Mammary epithelial cell (primary cell): ENCODE measurements around the gene SYNRG.

Source experiments
- CTCF ChIP-seq, 2 donors: IDR thresholded peaks in 1 of 2; conservative IDR thresholded peaks in 1 of 2; 2 replicates each; pipeline ENCODE4 v1.5.1; 2011 to 2012; ENCODE audit warnings: inconsistent platforms in 2 of 2, low read length in 2 of 2, mild to moderate bottlenecking in 2 of 2, control low read depth in 1 of 2, low read depth in 1 of 2; ENCODE audit not compliant: insufficient read depth in 1 of 2; ENCODE audit errors: extremely low read depth in 1 of 2
- EZH2 ChIP-seq: IDR thresholded peaks from 2 replicates; pipeline ENCODE4 v1.6.1; 2012; ENCODE audit warnings: low read length, inconsistent platforms, borderline replicate concordance

DNA sequence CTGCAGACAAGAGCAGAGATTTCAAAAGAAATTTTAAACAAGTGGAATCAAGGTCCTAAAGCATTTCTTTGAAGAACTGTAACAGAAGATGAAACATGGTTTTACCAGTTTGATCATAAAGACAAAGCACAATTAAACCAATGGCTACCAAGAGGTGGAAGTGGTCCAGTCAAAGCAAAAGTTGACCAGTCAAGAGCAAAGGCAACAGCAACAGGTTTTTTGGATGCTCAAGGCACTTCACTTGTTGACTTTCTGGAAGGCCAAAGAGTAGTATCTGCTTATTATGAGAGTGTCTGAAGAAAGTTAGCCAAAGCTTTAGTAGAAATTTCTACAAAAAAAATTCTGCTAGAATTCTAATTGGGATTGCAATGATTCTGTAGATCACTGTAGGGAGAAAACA, 28.7 kb upstream of the SYNRG start:
- TF ChIP-seq CTCF (conservative IDR thresholded peaks at IDR 0.05 in 1 of 2, IDR thresholded peaks at IDR 0.05 in 1 of 2; ENCODE audit: extremely low read depth in 1 of 2, insufficient read depth in 1 of 2, low read depth in 1 of 2, low read length in 2 of 2) (no peak), EZH2 (no peak)
